Hematopoietic multipotent progenitor cell treated with erythropoietin and hydrocortisone succinate and interleukin-3 and kit ligand, for 17 days (in vitro differentiated cells): ENCODE results near the gene FAM20C.
"Not testable (repeated sequence)": the region's sequence is repeated elsewhere in the genome, so short reads cannot be mapped to it uniquely, and the experiment has no call there.

Experiments used
- DNase-seq: peaks from one replicate; pipeline ENCODE4 v3.0.0-alpha.2; 2015; ENCODE audit warnings: low spot score

FAM20C gene

GRCh38 chr7:259751-260405, 67.5 kb downstream of the FAM20C start:
- no peak for DNase-seq

GRCh38 chr7:260441-261281, 68.3 kb downstream of the FAM20C start:
- DNase-seq: no peak

- no peak for DNase-seq
These were observed 69.2 kb downstream of the FAM20C start for GRCh38 chr7:261341-262250.

- DNase-seq: no peak
These were observed 69.8 kb downstream of the FAM20C start for GRCh38 chr7:262251-262572.

GRCh38 chr7:262631-263311, 70.4 kb downstream of the FAM20C start:
- DNase-seq: peak; percentile 7

GRCh38 chr7:263483-264351, 71.3 kb downstream of the FAM20C start:
- DNase-seq: not testable (repeated sequence)

- no peak for DNase-seq
These were observed 72.3 kb downstream of the FAM20C start for GRCh38 chr7:264541-265191.

GRCh38 chr7:265192-265997, 73.0 kb downstream of the FAM20C start:
- DNase-seq: no peak

- DNase-seq: no peak
These were observed 73.9 kb downstream of the FAM20C start for GRCh38 chr7:265998-266850.

GRCh38 chr7:266851-267840, 74.8 kb downstream of the FAM20C start:
- no peak for DNase-seq

- no peak for DNase-seq
These were observed 76.6 kb downstream of the FAM20C start for GRCh38 chr7:268991-269390.

- DNase-seq: no peak
These were observed 77.3 kb downstream of the FAM20C start for GRCh38 chr7:269721-270120.

GRCh38 chr7:270351-270983, 78.1 kb downstream of the FAM20C start:
- no peak for DNase-seq

- DNase-seq: no peak
These were observed 79.1 kb downstream of the FAM20C start for GRCh38 chr7:271266-272107.

GRCh38 chr7:272108-272615, 79.8 kb downstream of the FAM20C start:
- no peak for DNase-seq

GRCh38 chr7:272631-273030, 80.3 kb downstream of the FAM20C start:
- DNase-seq: no peak
